K562 (cell line): ENCODE results near the gene ZNF326. TPM values are rescaled to one million over a fixed set of nuclear protein-coding genes. Genes with fewer than 3 reads are reported as not detected.

Experiments
- ASH1L ChIP-seq: fragments of 450-650 bp; IDR thresholded peaks from 2 replicates; pipeline ENCODE4 v1.6.1; 2018; ENCODE audit warnings: borderline replicate concordance, mild to moderate bottlenecking, low read depth; ENCODE audit not compliant: partially characterized antibody
- FOSL1 ChIP-seq: fragments of 200-800 bp; sonication (Bioruptor generic); conservative IDR thresholded peaks from 2 replicates; pipeline ENCODE4 v1.6.1; 2016; ENCODE audit warnings: missing genetic modification characterization, missing compliant biosample characterization
- FOXA3 ChIP-seq, 2 experiments: fragments of 450-650 bp in 1 of 2; sonication (generic) in 1 of 2; formaldehyde crosslinking; IDR thresholded peaks in 1 of 2; conservative IDR thresholded peaks in 1 of 2; 2 replicates each; pipeline versions ENCODE4 v1.4.0 to v1.8.0; 2020 to 2022; ENCODE audit warnings: mild to moderate bottlenecking in 2 of 2, missing genetic modification reagents in 1 of 2
- KDM4B ChIP-seq, 2 experiments: fragments of 450-650 bp in 1 of 2; sonication (generic) in 1 of 2; IDR thresholded peaks; 2 replicates each; pipeline ENCODE4 v1.6.1; 2016 to 2017; ENCODE audit warnings: borderline replicate concordance in 2 of 2, antibody characterized with exemption in 1 of 2, low read depth in 1 of 2, mild to moderate bottlenecking in 1 of 2
- MAFG ChIP-seq: fragments of 450-650 bp; conservative IDR thresholded peaks from 2 replicates; pipeline ENCODE4 v1.6.1; 2016; ENCODE audit warnings: missing genetic modification characterization, missing compliant biosample characterization
- SMARCA4 ChIP-seq: fragments of 450-650 bp; IDR thresholded peaks from 2 replicates; pipeline ENCODE4 v1.6.1; 2016
- SMARCA5 ChIP-seq: fragments of 450-650 bp; IDR thresholded peaks from 2 replicates; pipeline ENCODE4 v1.6.1; 2016
- SMARCE1 ChIP-seq: fragments of 450-650 bp; IDR thresholded peaks from 2 replicates; pipeline ENCODE4 v1.7.1; 2016; ENCODE audit warnings: mild to moderate bottlenecking
- TAF9B ChIP-seq: fragments of 450-650 bp; IDR thresholded peaks from 2 replicates; pipeline ENCODE4 v1.6.1; 2018; ENCODE audit warnings: mild to moderate bottlenecking; ENCODE audit not compliant: partially characterized antibody
- TSC22D4 ChIP-seq: fragments of 450-650 bp; IDR thresholded peaks from 2 replicates; pipeline ENCODE4 v1.6.1; 2016; ENCODE audit warnings: missing genetic modification characterization, missing biosample characterization, control low read depth
- ZNF316 ChIP-seq: fragments of 450-650 bp; IDR thresholded peaks from 2 replicates; pipeline ENCODE4 v1.6.1; 2016
- ZNF589 ChIP-seq: fragments of 200-800 bp; sonication (Bioruptor generic); IDR thresholded peaks from 2 replicates; pipeline ENCODE4 v1.6.1; 2016; ENCODE audit warnings: low read depth, missing genetic modification characterization, missing compliant biosample characterization
- polyA plus RNA-seq, 8 experiments: library from polyadenylated mRNA; depleted of rRNA in 4 of 8; stranded (reverse) in 5 of 8; unstranded in 3 of 8; fragments of >200 nt; fragmentation: Nextera tagmentation in 2 of 8; fragmentation: Illumina TruSeq in 1 of 8; extraction: Ambion mirVana in 2 of 8; extraction: Trizol in 1 of 8; gene quantifications; 2 replicates each; pipeline versions ENCODE4 v1.2.1 to v1.2.3, GENCODE V29; 2011 to 2014; ENCODE audit warnings: inconsistent platforms in 1 of 8, missing spikeins in 1 of 8
- total RNA-seq, 7 experiments: library from RNA; depleted of rRNA in 6 of 7; stranded (reverse); fragments of >200 nt in 6 of 7; fragmentation: Illumina TruSeq in 2 of 7; extraction: Trizol in 2 of 7; gene quantifications; 2 replicates each; pipeline versions ENCODE4 v1.2.1 to v1.2.3, GENCODE V29; 2011 to 2021; ENCODE audit warnings: low replicate concordance in 1 of 7
- TF ChIP-seq, protein P1 (sequence below), 2 experiments: fragments of 450-650 bp in 1 of 2; sonication (generic) in 1 of 2; formaldehyde crosslinking in 1 of 2; IDR thresholded peaks; 2 replicates each; pipeline versions ENCODE4 v1.7.1 to v1.9.0; 2016 to 2022; ENCODE audit warnings: inconsistent platforms in 1 of 2, mild to moderate bottlenecking in 1 of 2, missing genetic modification reagents in 1 of 2
- TF ChIP-seq, protein P2 (sequence below), 2 experiments: fragments of 450-650 bp in 1 of 2; sonication (generic) in 1 of 2; formaldehyde crosslinking in 1 of 2; IDR thresholded peaks in 1 of 2; conservative IDR thresholded peaks in 1 of 2; 2 replicates each; pipeline versions ENCODE4 v1.6.1 to v1.8.1; 2016 to 2023; ENCODE audit warnings: mild to moderate bottlenecking in 2 of 2, moderate library complexity in 2 of 2, inconsistent platforms in 1 of 2, missing genetic modification reagents in 1 of 2

The ZNF326 gene
- total and polyA plus RNA-seq, 9 of the 15 experiments (the other 6 are each of a cell fraction or from before 2014, with no cell fraction given), result 7.2 to 33.2 (median 20.1) TPM

DNA sequence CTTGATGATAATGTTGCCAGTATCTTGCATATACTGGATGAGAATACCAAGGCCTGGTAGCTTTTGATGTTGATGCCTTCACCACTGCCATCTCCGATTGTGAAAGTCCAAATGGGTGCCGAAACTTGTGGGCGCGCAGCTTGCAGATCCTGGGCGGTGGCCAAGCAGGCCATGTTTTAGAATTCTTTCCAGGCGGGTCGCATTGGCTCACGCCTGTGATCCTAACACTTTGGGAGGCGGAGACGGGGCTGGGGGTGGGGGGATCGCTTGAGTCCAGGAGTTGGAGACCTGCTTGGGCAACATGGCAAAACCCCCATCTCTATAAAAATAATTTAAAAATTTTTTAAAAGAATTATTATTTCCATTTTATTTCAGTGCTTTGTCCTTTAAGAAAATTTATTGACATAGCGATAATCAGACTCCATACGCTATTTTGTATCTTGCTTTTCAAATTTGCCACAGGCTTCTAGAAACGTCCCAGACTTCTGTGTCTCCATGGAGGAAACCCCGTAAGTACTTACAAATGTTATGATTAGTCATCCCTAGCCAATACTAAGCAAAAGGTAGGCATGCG, 592 bp upstream of the ZNF326 start (continued):
- TF ChIP-seq, protein P1, sequence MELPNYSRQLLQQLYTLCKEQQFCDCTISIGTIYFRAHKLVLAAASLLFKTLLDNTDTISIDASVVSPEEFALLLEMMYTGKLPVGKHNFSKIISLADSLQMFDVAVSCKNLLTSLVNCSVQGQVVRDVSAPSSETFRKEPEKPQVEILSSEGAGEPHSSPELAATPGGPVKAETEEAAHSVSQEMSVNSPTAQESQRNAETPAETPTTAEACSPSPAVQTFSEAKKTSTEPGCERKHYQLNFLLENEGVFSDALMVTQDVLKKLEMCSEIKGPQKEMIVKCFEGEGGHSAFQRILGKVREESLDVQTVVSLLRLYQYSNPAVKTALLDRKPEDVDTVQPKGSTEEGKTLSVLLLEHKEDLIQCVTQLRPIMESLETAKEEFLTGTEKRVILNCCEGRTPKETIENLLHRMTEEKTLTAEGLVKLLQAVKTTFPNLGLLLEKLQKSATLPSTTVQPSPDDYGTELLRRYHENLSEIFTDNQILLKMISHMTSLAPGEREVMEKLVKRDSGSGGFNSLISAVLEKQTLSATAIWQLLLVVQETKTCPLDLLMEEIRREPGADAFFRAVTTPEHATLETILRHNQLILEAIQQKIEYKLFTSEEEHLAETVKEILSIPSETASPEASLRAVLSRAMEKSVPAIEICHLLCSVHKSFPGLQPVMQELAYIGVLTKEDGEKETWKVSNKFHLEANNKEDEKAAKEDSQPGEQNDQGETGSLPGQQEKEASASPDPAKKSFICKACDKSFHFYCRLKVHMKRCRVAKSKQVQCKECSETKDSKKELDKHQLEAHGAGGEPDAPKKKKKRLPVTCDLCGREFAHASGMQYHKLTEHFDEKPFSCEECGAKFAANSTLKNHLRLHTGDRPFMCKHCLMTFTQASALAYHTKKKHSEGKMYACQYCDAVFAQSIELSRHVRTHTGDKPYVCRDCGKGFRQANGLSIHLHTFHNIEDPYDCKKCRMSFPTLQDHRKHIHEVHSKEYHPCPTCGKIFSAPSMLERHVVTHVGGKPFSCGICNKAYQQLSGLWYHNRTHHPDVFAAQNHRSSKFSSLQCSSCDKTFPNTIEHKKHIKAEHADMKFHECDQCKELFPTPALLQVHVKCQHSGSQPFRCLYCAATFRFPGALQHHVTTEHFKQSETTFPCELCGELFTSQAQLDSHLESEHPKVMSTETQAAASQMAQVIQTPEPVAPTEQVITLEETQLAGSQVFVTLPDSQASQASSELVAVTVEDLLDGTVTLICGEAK (IDR thresholded peaks at IDR 0.05), result peak; percentile 72; the same call in 1 of the 2 replicates
- TF ChIP-seq, protein P1 (CRISPR knock-in tag; IDR thresholded peaks at IDR 0.05), result no peak
- TF ChIP-seq MAFG (tag) (peak; percentile 55), SMARCA5 (no peak), ZNF589 (CRISPR knock-in tag) (peak; percentile 71; the same call in 1 of the 2 replicates), TSC22D4 (tag) (no peak), ASH1L (peak; percentile 47), FOXA3 (CRISPR knock-in tag; conservative IDR thresholded peaks at IDR 0.05 in 1 of 2, IDR thresholded peaks at IDR 0.05 in 1 of 2) (peak in 1 of 2 experiments; percentile 60; a peak in 2 of 4 replicates), SMARCA4 (peak; percentile 53), ZNF316 (peak; percentile 46; the same call in 1 of the 2 replicates), TAF9B (peak; percentile 53), FOSL1 (tag) (peak; percentile 71; the same call in 1 of the 2 replicates), KDM4B (IDR thresholded peaks at IDR 0.05; ENCODE audit: borderline replicate concordance in 2 of 2, low read depth in 1 of 2) (no peak), SMARCE1 (no peak)
- TF ChIP-seq, protein P2, sequence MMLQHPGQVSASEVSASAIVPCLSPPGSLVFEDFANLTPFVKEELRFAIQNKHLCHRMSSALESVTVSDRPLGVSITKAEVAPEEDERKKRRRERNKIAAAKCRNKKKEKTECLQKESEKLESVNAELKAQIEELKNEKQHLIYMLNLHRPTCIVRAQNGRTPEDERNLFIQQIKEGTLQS (IDR thresholded peaks at IDR 0.05), result peak; percentile 76
- TF ChIP-seq, protein P2 (CRISPR knock-in tag; conservative IDR thresholded peaks at IDR 0.05), result no peak
